ENCODE results near the gene PPP1R18. TPM values are rescaled to one million over a fixed set of nuclear protein-coding genes. Genes with fewer than 3 reads are reported as not detected.
A peak's percentile ranks its signal among the peaks of the same experiment; 100 is the strongest.

The PPP1R18 gene
- total and polyA plus RNA-seq, 9 of the 15 experiments (the other 6 are each of a cell fraction or from before 2014, with no cell fraction given), result 12.0 to 99.2 (median 42.6) TPM

GRCh38 chr6:30722280-30723112 lies 36.1 kb upstream of the PPP1R18 start (continued):
- TF ChIP-seq CREB3L1 (IDR thresholded peaks at IDR 0.05; ENCODE audit: borderline replicate concordance, low read depth), result no peak
- no peak for TF ChIP-seq SNIP1 (IDR thresholded peaks at IDR 0.05; ENCODE audit: low read depth)
- TF ChIP-seq FOXK2 (conservative IDR thresholded peaks at IDR 0.05 in 1 of 2, IDR thresholded peaks at IDR 0.05 in 1 of 2; ENCODE audit: low read depth in 2 of 2), result 0 out of 4 replicates have a peak, but pooled peaks of 1 of the 2 experiments have one; percentile 6
- no peak for TF ChIP-seq ETS2 (tag; IDR thresholded peaks at IDR 0.05; ENCODE audit: borderline replicate concordance, poor library complexity, severe bottlenecking)
- no peak for TF ChIP-seq RUNX1 (IDR thresholded peaks at IDR 0.05; ENCODE audit: low read depth)
- no peak for TF ChIP-seq IRF2 (CRISPR knock-in tag; IDR thresholded peaks at IDR 0.05)
- peak; percentile 93; the same call in 1 of the 2 replicates for TF ChIP-seq KAT7 (CRISPR knock-in tag; IDR thresholded peaks at IDR 0.05; ENCODE audit: borderline replicate concordance)
- peak; percentile 50; the same call in 1 of the 2 replicates for TF ChIP-seq L3MBTL2 (IDR thresholded peaks at IDR 0.05)
- no peak for TF ChIP-seq ZNF780A (CRISPR knock-in tag; IDR thresholded peaks at IDR 0.05)
- no peak for TF ChIP-seq ZNF449 (CRISPR knock-in tag; IDR thresholded peaks at IDR 0.05)
- no peak for TF ChIP-seq CHD2 (IDR thresholded peaks at IDR 0.05; ENCODE audit: low read depth, low read length)
- TF ChIP-seq TCF7 (IDR thresholded peaks at IDR 0.05; ENCODE audit: borderline replicate concordance), result peak; percentile 76; the same call in 1 of the 2 replicates
- TF ChIP-seq SREBF1 (IDR thresholded peaks at IDR 0.05; ENCODE audit: borderline replicate concordance, low read depth, low read length), result no peak
- TF ChIP-seq E2F1 (CRISPR knock-in tag; IDR thresholded peaks at IDR 0.05), result no peak; the same call in 1 of the 2 replicates
- peak; percentile 86 for TF ChIP-seq SMC3 (conservative IDR thresholded peaks at IDR 0.05; ENCODE audit: insufficient read depth, low read depth, low read length)
- peak; percentile 44; the same call in 1 of the 2 replicates for TF ChIP-seq MYC (IDR thresholded peaks at IDR 0.05; ENCODE audit: low read depth, low read length)
- TF ChIP-seq MYC (CRISPR knock-in tag; IDR thresholded peaks at IDR 0.05; ENCODE audit: borderline replicate concordance, low read depth), result no peak
- TF ChIP-seq OTX1 (CRISPR knock-in tag; IDR thresholded peaks at IDR 0.05), result no peak
- TF ChIP-seq ZNF766 (CRISPR knock-in tag; conservative IDR thresholded peaks at IDR 0.05), result peak; percentile 37; the same call in 1 of the 2 replicates
- TF ChIP-seq RFX1 (IDR thresholded peaks at IDR 0.05), result no peak
- TF ChIP-seq ZNF41 (CRISPR knock-in tag; conservative IDR thresholded peaks at IDR 0.05), result no peak
- no peak for TF ChIP-seq CAMTA2 (CRISPR knock-in tag; conservative IDR thresholded peaks at IDR 0.05)
- no peak for TF ChIP-seq TCF3 (CRISPR knock-in tag; IDR thresholded peaks at IDR 0.05)
- TF ChIP-seq MBD2 (IDR thresholded peaks at IDR 0.05; ENCODE audit: borderline replicate concordance, low read depth), result no peak; the same call in 1 of the 2 replicates
- no peak for TF ChIP-seq SRSF7 (optimal IDR thresholded peaks at IDR 0.05; ENCODE audit: low read depth, low read length)
- no peak for TF ChIP-seq HOXB6 (CRISPR knock-in tag; IDR thresholded peaks at IDR 0.05; ENCODE audit: borderline replicate concordance)
